DND-41 (cell line): ENCODE data around the gene BEST3.
"Not testable (repeated sequence)": the region's sequence is repeated elsewhere in the genome, so short reads cannot be mapped to it uniquely, and the experiment has no call there.

ENCODE experiments used
- ATAC-seq: fragments of 200-7000 bp; cut with Tn5 transposase; 3 replicates; pipeline ENCODE4 v1.9.1; 2021; ENCODE audit warnings: low read depth; ENCODE audit not compliant: insufficient read depth
- DNase-seq: peaks from one replicate; pipeline ENCODE4 v3.0.0-alpha.2; 2020
- H2AFZ ChIP-seq: 2 replicates; pipeline ENCODE4 v1.6.0; 2012; ENCODE audit warnings: low read depth, low read length
- H3K27ac ChIP-seq: 2 replicates; pipeline ENCODE4 v1.5.1; 2012; ENCODE audit warnings: low read length, inconsistent platforms
- H3K27me3 ChIP-seq: fragments of 200-600 bp; sonication (generic); 2 replicates; pipeline ENCODE4 v1.6.0; 2012; ENCODE audit warnings: low read length, mild to moderate bottlenecking, inconsistent platforms; ENCODE audit not compliant: insufficient read depth, poor library complexity
- H3K36me3 ChIP-seq: 2 replicates; pipeline ENCODE4 v1.5.1; 2012; ENCODE audit warnings: low read length, inconsistent platforms; ENCODE audit not compliant: insufficient read depth
- H3K4me1 ChIP-seq: 2 replicates; pipeline ENCODE4 v1.5.1; 2012; ENCODE audit warnings: mild to moderate bottlenecking, low read length; ENCODE audit not compliant: insufficient read depth
- H3K4me2 ChIP-seq: 2 replicates; pipeline ENCODE4 v1.6.0; 2012; ENCODE audit warnings: mild to moderate bottlenecking, moderate library complexity, low read length, inconsistent platforms; ENCODE audit not compliant: insufficient read depth
- H3K4me3 ChIP-seq, 2 experiments: fragments of 200-600 bp in 1 of 2; shearing (Covaris generic) in 1 of 2; 2 replicates each; pipeline ENCODE4 v1.5.1; 2012 to 2016; ENCODE audit warnings: inconsistent platforms in 2 of 2, low read length in 2 of 2, mild to moderate bottlenecking in 2 of 2, low read depth in 1 of 2, moderate library complexity in 1 of 2
- H3K79me2 ChIP-seq: 2 replicates; pipeline ENCODE4 v1.6.0; 2012; ENCODE audit warnings: low read length, inconsistent platforms; ENCODE audit not compliant: insufficient read depth
- H3K9ac ChIP-seq: 2 replicates; pipeline ENCODE4 v1.6.0; 2012; ENCODE audit warnings: low read depth, mild to moderate bottlenecking, inconsistent platforms, low read length, moderate library complexity
- H3K9me3 ChIP-seq: 2 replicates; pipeline ENCODE4 v1.5.1; 2012; ENCODE audit warnings: low read length, moderate library complexity, mild to moderate bottlenecking, inconsistent platforms; ENCODE audit not compliant: insufficient read depth, severe bottlenecking
- H4K20me1 ChIP-seq: 2 replicates; pipeline ENCODE4 v1.6.0; 2012; ENCODE audit warnings: low read length; ENCODE audit not compliant: insufficient read depth
- CTCF ChIP-seq: IDR thresholded peaks from 2 replicates; pipeline ENCODE4 v1.5.1; 2012; ENCODE audit warnings: borderline replicate concordance, low read length, moderate library complexity, mild to moderate bottlenecking; ENCODE audit not compliant: poor library complexity, severe bottlenecking; ENCODE audit errors: extremely low read depth
- EZH2 ChIP-seq: IDR thresholded peaks from 3 replicates; pipeline ENCODE4 v1.6.1; 2012; ENCODE audit warnings: borderline replicate concordance, low read depth, mild to moderate bottlenecking, moderate library complexity, low read length, inconsistent platforms; ENCODE audit not compliant: severe bottlenecking

Gene BEST3

GRCh38 chr12:69672195-69672594 is 26.9 kb downstream of the BEST3 start:
- Histone ChIP-seq H2AFZ (no peak overlapping the region), H3K4me3 (no peak overlapping the region), H3K9ac (no peak overlapping the region), H3K36me3 (no peaks in the 10 kb centered on the region), H3K9me3 (no peaks in the 10 kb centered on the region), H3K27ac (no peak overlapping the region), H3K27me3 (peaks cover 3% of the 10 kb centered on the region), H4K20me1 (no peaks in the 10 kb centered on the region), H3K79me2 (no peaks in the 10 kb centered on the region), H3K4me2 (no peak overlapping the region), H3K4me1 (no peaks in the 10 kb centered on the region)
- DNase-seq = no peak
- ATAC-seq = no peak
- no peak for TF ChIP-seq EZH2
- TF ChIP-seq CTCF = no peak

GRCh38 chr12:69671597-69671996 is 27.5 kb downstream of the BEST3 start:
- DNase-seq = no peak
- H3K79me2 ChIP-seq = no peaks in the 10 kb centered on the region
- H3K4me3 ChIP-seq = no peak overlapping the region
- no peak overlapping the region for H2AFZ ChIP-seq
- no peak for ATAC-seq
- H3K4me2 ChIP-seq = no peak overlapping the region
- no peaks in the 10 kb centered on the region for H3K9me3 ChIP-seq
- H3K27me3 ChIP-seq = peaks cover 3% of the 10 kb centered on the region
- no peak overlapping the region for H3K27ac ChIP-seq
- H3K9ac ChIP-seq = no peak overlapping the region
- no peaks in the 10 kb centered on the region for H3K4me1 ChIP-seq
- H4K20me1 ChIP-seq = no peaks in the 10 kb centered on the region
- TF ChIP-seq EZH2 (no peak), CTCF (no peak)
- H3K36me3 ChIP-seq = no peaks in the 10 kb centered on the region

GRCh38 chr12:69666798-69667197 is 32.3 kb downstream of the BEST3 start:
- Histone ChIP-seq H3K9ac (no peak overlapping the region), H4K20me1 (no peaks in the 10 kb centered on the region), H3K9me3 (no peaks in the 10 kb centered on the region), H3K4me2 (no peak overlapping the region), H3K4me1 (no peaks in the 10 kb centered on the region), H3K27ac (no peak overlapping the region), H3K79me2 (no peaks in the 10 kb centered on the region), H3K4me3 (no peak overlapping the region), H2AFZ (no peak overlapping the region), H3K27me3 (peaks cover 3% of the 10 kb centered on the region), H3K36me3 (no peaks in the 10 kb centered on the region)
- DNase-seq = no peak
- no peak for ATAC-seq
- TF ChIP-seq CTCF (no peak), EZH2 (no peak)

- not testable (repeated sequence) for H3K9me3 ChIP-seq, H3K4me1 ChIP-seq, ATAC-seq, H2AFZ ChIP-seq, H3K9ac ChIP-seq, H3K79me2 ChIP-seq, H3K4me2 ChIP-seq, DNase-seq, H4K20me1 ChIP-seq, H3K27me3 ChIP-seq, H3K36me3 ChIP-seq, H3K27ac ChIP-seq, H3K4me3 ChIP-seq
Observed at GRCh38 chr12:69664930-69665377, 34.1 kb downstream of the BEST3 start.
